Adrenal gland (tissue), 12 donors: ENCODE results near the gene UQCC3. TPM values are rescaled to one million over a fixed set of nuclear protein-coding genes. Genes with fewer than 3 reads are reported as not detected.

Source experiments
- DNase-seq, 7 donors: peaks; one replicate each; pipeline ENCODE4 v3.0.0-alpha.2; 2019 to 2020
- H3K27ac ChIP-seq, 5 donors: fragments of 200-600 bp; sonication (generic) in 4 of 5; 1 replicate in 3 of 5; 2 replicates in 2 of 5; pipeline versions ENCODE4 v1.5.1 to v1.8.0; 2016 to 2020; ENCODE audit warnings: mild to moderate bottlenecking in 1 of 5
- H3K27me3 ChIP-seq: fragments of 200-600 bp; 2 replicates; pipeline ENCODE4 v1.8.0; 2021
- H3K36me3 ChIP-seq, 2 donors: fragments of 200-600 bp; replicated peaks in 1 of 2; 1 replicate in 1 of 2; 2 replicates in 1 of 2; pipeline versions ENCODE4 v1.5.1 to v1.8.0; 2018 to 2022
- H3K4me1 ChIP-seq, 2 donors: fragments of 200-600 bp; replicated peaks in 1 of 2; 1 replicate in 1 of 2; 2 replicates in 1 of 2; pipeline versions ENCODE4 v1.5.1 to v1.8.0; 2018 to 2021
- H3K4me3 ChIP-seq, 4 donors: fragments of 200-600 bp; sonication (generic) in 3 of 4; one replicate each; pipeline ENCODE4 v1.5.1; 2016 to 2018
- H3K9me3 ChIP-seq, 3 donors: fragments of 200-600 bp; sonication (generic) in 1 of 3; replicated peaks in 1 of 3; 1 replicate in 2 of 3; 2 replicates in 1 of 3; pipeline versions ENCODE4 v1.5.1 to v1.8.0; 2016 to 2021
- POLR2A ChIP-seq, 2 donors: fragments of 450-650 bp; IDR thresholded peaks; one replicate each; pipeline ENCODE4 v1.6.1; 2017; ENCODE audit warnings: antibody characterized with exemption in 2 of 2, mild to moderate bottlenecking in 2 of 2, moderate library complexity in 1 of 2
- WGBS, 4 donors: extraction: QIAGEN DNeasy Blood & Tissue Kit in 2 of 4; methylation state at CpG; one replicate each; pipeline versions ENCODE4 v1.1.5 to v1.1.7; 2013 to 2017; 5-methylcytosine and 5-hydroxymethylcytosine counted together
- intact Hi-C, 2 donors: fragments of 100-400 bp; cut with DNase I; formaldehyde crosslinking; loops; one replicate each; pipeline versions ENCODE4 v1.14.1 to v1.15.0; 2022 to 2023
- polyA plus RNA-seq, 3 donors: library from polyadenylated mRNA; stranded (reverse); fragments of 200-250 nt in 2 of 3; fragments of 350-450 nt in 1 of 3; fragmentation: Illumina TruSeq in 1 of 3; extraction: RNeasy Lipid Tissue Mini Kit (QIAGEN cat#74804) in 1 of 3; gene quantifications; one replicate each; pipeline ENCODE4 v1.2.3, GENCODE V29; 2013 to 2014
- total RNA-seq, 9 donors: library from RNA; depleted of rRNA in 4 of 9; stranded (reverse); fragments of >200 nt in 4 of 9; fragments of 120-200 nt in 1 of 9; fragmentation: NEBNext Ultra II Directional in 1 of 9; extraction: Animal tissue kit (Norgen Biotek cat#: 25700) in 1 of 9; gene quantifications; one replicate each; pipeline versions ENCODE4 v1.1.0 to v1.2.4, GENCODE V29; 2013 to 2023
- TF ChIP-seq, protein P1 (sequence below), 6 experiments: fragments of 450-650 bp in 4 of 6; fragments of 200-600 bp in 2 of 6; sonication (generic) in 1 of 6; IDR thresholded peaks; 1 replicate in 5 of 6; 2 replicates in 1 of 6; pipeline versions ENCODE4 v1.5.1 to v1.8.0; 2016 to 2021; ENCODE audit warnings: antibody characterized with exemption in 6 of 6, mild to moderate bottlenecking in 2 of 6, moderate library complexity in 1 of 6
- donor health status: healthy with polysubstance abuse.
- donor health status: Bipolar disorder and iron deficiency.
- donor health status: DM: yes; HTN: yes; CAD: no.
- donor health status: DM: no; HTN: no; CAD: no.
- donor health status: DM: no; HTN: no; CAD: no.
- donor health status: DM: yes; HTN: yes; CAD: no.

UQCC3 gene
- total and polyA plus RNA-seq, 12 donors, result 2.2 to 25.7 (median 15.8) TPM

DNA sequence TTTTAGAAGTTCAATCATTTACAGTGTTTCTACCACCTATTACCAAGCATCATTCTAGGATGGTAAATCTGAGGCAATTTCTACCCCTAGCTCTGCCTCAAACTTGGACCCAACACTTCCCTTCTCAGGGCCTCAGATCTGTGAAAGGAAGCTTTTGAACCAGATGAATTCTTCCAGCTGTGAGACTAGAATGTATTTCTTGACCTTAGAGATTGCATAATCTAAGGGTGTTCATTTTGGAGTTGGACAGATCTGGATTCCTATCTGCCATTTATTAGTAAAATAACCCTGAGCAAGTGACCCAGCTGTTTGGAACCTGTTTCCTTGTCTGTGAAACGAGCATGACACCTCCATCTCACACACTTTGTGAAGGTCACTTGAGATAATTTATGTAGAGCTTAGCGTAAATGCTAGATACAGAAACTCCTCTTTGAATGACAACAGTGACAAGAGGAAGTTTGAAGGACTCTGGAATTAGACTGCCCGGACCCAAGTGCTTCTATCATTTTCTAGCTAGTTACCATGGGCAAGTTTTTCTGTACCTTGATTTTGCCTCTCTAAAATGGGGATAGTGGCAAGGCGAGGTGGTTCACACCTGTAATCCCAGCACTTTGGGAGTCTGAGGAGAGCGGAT is 14.6 kb upstream of the UQCC3 start:
- Histone ChIP-seq H3K9me3 (no peaks in the 10 kb centered on the region), H3K27ac (no peak overlapping the region), H3K27me3 (no peaks in the 10 kb centered on the region), H3K36me3 (no peaks in the 10 kb centered on the region), H3K4me3 (no peak overlapping the region), H3K4me1 (peaks cover 7 to 8% of the 10 kb centered on the region in 2 donors)
- no peak for DNase-seq
- WGBS, 4 donors, result 51 to 58% (median 55%) methylated on average over 5 of the region's 5 CpGs
- intact Hi-C loops, result no loop called here
- TF ChIP-seq, protein P1, sequence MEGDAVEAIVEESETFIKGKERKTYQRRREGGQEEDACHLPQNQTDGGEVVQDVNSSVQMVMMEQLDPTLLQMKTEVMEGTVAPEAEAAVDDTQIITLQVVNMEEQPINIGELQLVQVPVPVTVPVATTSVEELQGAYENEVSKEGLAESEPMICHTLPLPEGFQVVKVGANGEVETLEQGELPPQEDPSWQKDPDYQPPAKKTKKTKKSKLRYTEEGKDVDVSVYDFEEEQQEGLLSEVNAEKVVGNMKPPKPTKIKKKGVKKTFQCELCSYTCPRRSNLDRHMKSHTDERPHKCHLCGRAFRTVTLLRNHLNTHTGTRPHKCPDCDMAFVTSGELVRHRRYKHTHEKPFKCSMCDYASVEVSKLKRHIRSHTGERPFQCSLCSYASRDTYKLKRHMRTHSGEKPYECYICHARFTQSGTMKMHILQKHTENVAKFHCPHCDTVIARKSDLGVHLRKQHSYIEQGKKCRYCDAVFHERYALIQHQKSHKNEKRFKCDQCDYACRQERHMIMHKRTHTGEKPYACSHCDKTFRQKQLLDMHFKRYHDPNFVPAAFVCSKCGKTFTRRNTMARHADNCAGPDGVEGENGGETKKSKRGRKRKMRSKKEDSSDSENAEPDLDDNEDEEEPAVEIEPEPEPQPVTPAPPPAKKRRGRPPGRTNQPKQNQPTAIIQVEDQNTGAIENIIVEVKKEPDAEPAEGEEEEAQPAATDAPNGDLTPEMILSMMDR (IDR thresholded peaks at IDR 0.05), result no peak
- TF ChIP-seq POLR2A (IDR thresholded peaks at IDR 0.05), result no peak

DNA sequence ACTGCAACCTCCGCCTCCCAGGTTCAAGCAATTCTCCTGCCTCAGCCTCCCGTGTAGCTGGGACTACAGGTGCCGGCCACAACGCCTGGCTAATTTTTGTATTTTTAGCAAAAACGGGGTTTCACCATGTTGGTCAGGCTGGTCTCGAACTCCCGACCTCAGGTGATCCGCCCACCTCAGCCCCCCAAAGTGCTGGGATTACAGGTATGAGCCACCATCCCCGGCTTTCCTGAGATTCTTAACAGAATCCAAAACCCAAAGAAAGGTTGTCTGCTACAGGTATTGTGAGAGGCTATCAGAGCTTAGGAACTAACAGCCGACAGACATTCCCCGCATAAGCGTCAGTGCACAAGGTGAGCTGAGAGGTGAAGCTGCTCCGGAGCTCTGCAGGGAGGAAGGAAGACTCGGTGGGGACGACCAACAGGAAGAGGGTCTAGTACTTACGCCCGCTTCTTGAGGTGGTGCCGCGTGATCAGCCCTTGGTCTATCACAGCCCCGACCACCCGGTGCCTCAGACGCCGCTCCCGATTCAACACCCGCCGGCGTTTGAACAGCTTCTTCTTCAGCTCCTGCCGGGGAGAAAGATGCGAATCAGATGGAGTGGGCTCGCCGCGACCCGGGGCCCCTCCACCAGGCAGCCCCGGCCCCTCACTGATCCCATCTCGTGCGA is 6.9 kb upstream of the UQCC3 start:
- DNase-seq, result peak in 5 of 7 donors; percentile 49 to 78 (median 56)
- H3K27ac ChIP-seq, result peak overlapping the region; percentile 85 to 97 (median 91)
- H3K36me3 ChIP-seq, result peaks cover 0 to 11% of the 10 kb centered on the region in 2 donors
- H3K9me3 ChIP-seq, result no peaks in the 10 kb centered on the region
- peaks cover 12 to 34% of the 10 kb centered on the region in 2 donors for H3K4me1 ChIP-seq
- peak overlapping the region; percentile 52 to 98 (median 68) for H3K4me3 ChIP-seq
- intact Hi-C loops, result no loop called here
- 3 to 5% (median 3%) methylated on average over 19 to 36 of the region's 36 CpGs for WGBS, 4 donors
- H3K27me3 ChIP-seq, result no peaks in the 10 kb centered on the region
- TF ChIP-seq, protein P1 (IDR thresholded peaks at IDR 0.05), result no peak
- TF ChIP-seq POLR2A (IDR thresholded peaks at IDR 0.05), result no peak

DNA sequence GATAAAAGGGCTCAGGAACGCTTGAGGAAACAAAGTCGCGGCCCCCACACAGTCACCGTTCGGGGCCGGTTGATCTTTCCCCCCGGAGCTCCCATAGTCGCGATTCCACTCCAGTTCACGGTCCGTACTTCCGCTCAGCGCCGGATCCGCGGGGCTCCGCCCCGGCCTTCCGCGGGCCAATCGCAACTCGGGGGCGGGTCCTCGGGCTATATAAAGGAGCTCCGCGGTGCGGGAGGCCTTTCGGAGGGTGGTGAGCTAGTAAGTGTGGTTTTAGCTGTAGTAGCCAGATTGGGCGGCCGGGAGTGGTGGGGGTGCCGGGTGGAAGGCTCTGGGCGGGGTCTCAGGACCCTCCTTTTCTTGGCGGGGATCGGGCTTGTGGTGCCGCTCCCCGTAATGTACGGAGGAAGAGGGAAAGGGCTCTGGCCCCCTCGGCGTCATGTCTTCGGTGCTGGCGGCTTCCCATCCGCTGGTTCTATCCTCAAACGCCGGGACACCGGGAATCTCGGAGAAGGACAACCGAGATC is 6.3 kb upstream of the UQCC3 start, which contains the start of the genes C11orf98 and CSKMT:
TSS of gene C11orf98 (minus strand) at position 136 of the 524 bp plus-strand sequence. CDS start at position 95, 41 bp downstream.
TSS of gene CSKMT (plus strand) at position 238 of the 524 bp plus-strand sequence. CDS start 568 bp downstream, outside the sequence.
- peak within 1 kb of the TSS; percentile 52 to 98 (median 68) for H3K4me3 ChIP-seq
- 0 to 1% (median 0%) methylated on average over 11 to 47 of the region's 47 CpGs for WGBS, 4 donors
- intact Hi-C loops, result no loop called here
- H3K27me3 ChIP-seq, result no peaks in the 10 kb centered on the region
- TF ChIP-seq POLR2A (IDR thresholded peaks at IDR 0.05), result peak; percentile 97 to 98
- TF ChIP-seq, protein P1 (IDR thresholded peaks at IDR 0.05), result no peak
- H3K9me3 ChIP-seq, result no peaks in the 10 kb centered on the region
- peak; percentile 93 to 98 (median 95) for DNase-seq
- peaks cover 15 to 40% of the 10 kb centered on the region in 2 donors for H3K4me1 ChIP-seq
- H3K27ac ChIP-seq, result peak within 1 kb of the TSS; percentile 85 to 97 (median 91)
- peaks cover 0 to 11% of the 10 kb centered on the region in 2 donors for H3K36me3 ChIP-seq

DNA sequence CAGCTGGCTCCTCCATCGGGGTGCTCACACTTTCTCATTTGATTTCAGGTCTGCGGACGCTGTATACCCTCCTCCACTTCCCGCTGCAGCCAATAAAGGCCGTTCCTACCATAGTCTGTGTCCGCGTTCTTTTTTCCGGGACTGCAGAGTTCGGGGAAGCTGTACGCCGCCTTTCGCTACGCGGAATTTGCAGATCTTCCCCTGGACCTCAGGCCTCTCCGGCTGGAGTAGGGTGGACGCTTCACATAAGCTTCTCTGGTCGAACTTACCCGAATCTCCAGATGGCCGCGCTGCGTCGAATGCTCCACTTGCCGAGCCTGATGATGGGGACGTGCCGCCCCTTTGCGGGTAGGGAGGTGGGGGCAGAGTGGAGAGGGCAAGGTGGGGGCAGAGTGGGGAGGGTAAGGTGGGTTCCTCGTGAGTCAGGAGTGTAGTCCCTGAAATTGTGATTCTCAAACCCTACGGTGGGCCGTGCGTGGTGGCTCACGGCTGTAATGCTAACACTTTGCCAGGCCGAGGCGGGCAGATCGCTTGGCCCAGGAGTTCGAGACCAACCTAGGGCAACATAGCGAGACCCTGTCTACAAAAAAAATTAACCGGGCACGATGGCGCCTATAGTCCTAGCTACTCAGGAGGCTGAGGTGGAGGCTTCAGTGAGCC is 5.7 kb upstream of the UQCC3 start:
- Histone ChIP-seq H3K27me3 (no peaks in the 10 kb centered on the region), H3K27ac (peak overlapping the region; percentile 85 to 97 (median 91)), H3K36me3 (peaks cover 0 to 11% of the 10 kb centered on the region in 2 donors), H3K4me1 (peaks cover 20 to 46% of the 10 kb centered on the region in 2 donors), H3K4me3 (peak overlapping the region; percentile 52 to 98 (median 63)), H3K9me3 (no peaks in the 10 kb centered on the region)
- no peak for TF ChIP-seq POLR2A (IDR thresholded peaks at IDR 0.05)
- TF ChIP-seq, protein P1 (IDR thresholded peaks at IDR 0.05), result no peak
- peak; percentile 53 to 82 (median 70) for DNase-seq
- intact Hi-C loops, result no loop called here
- WGBS, 4 donors, result 4 to 9% (median 7%) methylated on average over 23 to 39 of the region's 39 CpGs
